Measurements from ENCODE around the gene AP4M1. TPM values are rescaled to one million over a fixed set of nuclear protein-coding genes. Genes with fewer than 3 reads are reported as not detected.

AP4M1 gene
- total RNA-seq, 4 donors from 2014 or later, result 5.0 to 52.0 (median 33.6) TPM

GRCh38 chr7:100071018-100071723 lies 30.3 kb upstream of the AP4M1 start:
- H3K36me3 ChIP-seq, result no peaks in the 10 kb centered on the region

GRCh38 chr7:100072462-100072861 lies 29.0 kb upstream of the AP4M1 start:
- H3K27ac ChIP-seq, result no peak overlapping the region
- H3K36me3 ChIP-seq, result no peaks in the 10 kb centered on the region
- H3K4me3 ChIP-seq, result no peak overlapping the region
- no peaks in the 10 kb centered on the region for H3K27me3 ChIP-seq
- intact Hi-C loops (cut with DNase I; ENCODE audit: low total_unique reads), result no loop called here
- TF ChIP-seq CTCF (IDR thresholded peaks at IDR 0.05) (no peak), POLR2A (IDR thresholded peaks at IDR 0.05) (no peak)
- peaks cover 0 to 22% of the 10 kb centered on the region in 2 donors for H3K9me3 ChIP-seq
- H3K4me1 ChIP-seq, result no peaks in the 10 kb centered on the region
- DNase-seq, result no peak

More at GRCh38 chr7:100071018-100071723, 30.3 kb upstream of the AP4M1 start:
- TF ChIP-seq POLR2A (IDR thresholded peaks at IDR 0.05), result no peak
- no peak for DNase-seq
- intact Hi-C loops (cut with DNase I; ENCODE audit: low total_unique reads), result no loop called here
- no peaks in the 10 kb centered on the region for H3K27me3 ChIP-seq
- peaks cover 0 to 22% of the 10 kb centered on the region in 2 donors for H3K9me3 ChIP-seq
- H3K27ac ChIP-seq, result no peak overlapping the region
- no peak overlapping the region for H3K4me3 ChIP-seq
- H3K4me1 ChIP-seq, result no peaks in the 10 kb centered on the region

- TF ChIP-seq CTCF (IDR thresholded peaks at IDR 0.05) (no peak), POLR2A (IDR thresholded peaks at IDR 0.05) (no peak)
- DNase-seq, result no peak
- H3K4me1 ChIP-seq, result no peaks in the 10 kb centered on the region
- intact Hi-C loops (cut with DNase I; ENCODE audit: low total_unique reads), result no loop called here
- H3K27me3 ChIP-seq, result no peaks in the 10 kb centered on the region
- no peaks in the 10 kb centered on the region for H3K36me3 ChIP-seq
- H3K9me3 ChIP-seq, result peaks cover 0 to 22% of the 10 kb centered on the region in 2 donors
- no peak overlapping the region for H3K4me3 ChIP-seq
- no peak overlapping the region for H3K27ac ChIP-seq
Observed at GRCh38 chr7:100074841-100075240, 26.6 kb upstream of the AP4M1 start.

- no peak for DNase-seq
- H3K27ac ChIP-seq, result no peak overlapping the region
- intact Hi-C loops (cut with DNase I; ENCODE audit: low total_unique reads), result no loop called here
- H3K36me3 ChIP-seq, result no peaks in the 10 kb centered on the region
- peaks cover 0 to 22% of the 10 kb centered on the region in 2 donors for H3K9me3 ChIP-seq
- no peak for TF ChIP-seq POLR2A (IDR thresholded peaks at IDR 0.05)
- no peak for TF ChIP-seq CTCF (IDR thresholded peaks at IDR 0.05)
- no peak overlapping the region for H3K4me3 ChIP-seq
- no peaks in the 10 kb centered on the region for H3K4me1 ChIP-seq
- no peaks in the 10 kb centered on the region for H3K27me3 ChIP-seq
Observed at GRCh38 chr7:100075418-100075817, 26.0 kb upstream of the AP4M1 start.

GRCh38 chr7:100077205-100077604 lies 24.2 kb upstream of the AP4M1 start:
- intact Hi-C loops (cut with DNase I; ENCODE audit: low total_unique reads), result no loop called here
- no peaks in the 10 kb centered on the region for H3K4me1 ChIP-seq
- peaks cover 0 to 4% of the 10 kb centered on the region in 2 donors for H3K9me3 ChIP-seq
- TF ChIP-seq CTCF (IDR thresholded peaks at IDR 0.05) (no peak), POLR2A (IDR thresholded peaks at IDR 0.05) (no peak)
- no peak overlapping the region for H3K4me3 ChIP-seq
- no peaks in the 10 kb centered on the region for H3K27me3 ChIP-seq
- no peak for DNase-seq
- no peak overlapping the region for H3K27ac ChIP-seq
- H3K36me3 ChIP-seq, result no peaks in the 10 kb centered on the region

Measured in uterus (tissue), 4 donors.